GM12801 (cell line): Measurements from ENCODE around the gene ZNF821.

Source experiments
- TF ChIP-seq, protein P1 (sequence below): IDR thresholded peaks from one replicate; pipeline ENCODE4 v1.5.1; 2011; ENCODE audit warnings: control low read depth; ENCODE audit not compliant: insufficient read length; ENCODE audit errors: extremely low read depth

The ZNF821 gene

DNA sequence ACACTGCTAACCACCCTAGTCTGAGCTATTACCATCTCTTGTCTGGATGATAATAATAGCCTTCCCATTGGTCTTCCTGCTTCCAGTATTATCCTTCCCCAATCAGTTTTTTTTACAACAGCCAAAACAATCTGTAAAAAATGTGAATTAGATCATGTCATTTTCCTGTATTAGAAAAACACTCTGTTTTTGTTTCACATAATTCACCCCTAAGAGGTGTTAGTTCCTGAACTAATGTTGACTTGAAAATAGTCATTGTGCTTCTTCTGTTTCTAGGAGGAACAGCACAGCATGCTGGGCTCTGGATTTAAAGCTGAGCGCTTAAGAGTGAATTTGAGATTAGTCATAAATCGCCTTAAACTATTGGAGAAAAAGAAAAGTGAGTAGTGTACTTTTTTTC, 31.4 kb upstream of the ZNF821 start:
- TF ChIP-seq, protein P1, sequence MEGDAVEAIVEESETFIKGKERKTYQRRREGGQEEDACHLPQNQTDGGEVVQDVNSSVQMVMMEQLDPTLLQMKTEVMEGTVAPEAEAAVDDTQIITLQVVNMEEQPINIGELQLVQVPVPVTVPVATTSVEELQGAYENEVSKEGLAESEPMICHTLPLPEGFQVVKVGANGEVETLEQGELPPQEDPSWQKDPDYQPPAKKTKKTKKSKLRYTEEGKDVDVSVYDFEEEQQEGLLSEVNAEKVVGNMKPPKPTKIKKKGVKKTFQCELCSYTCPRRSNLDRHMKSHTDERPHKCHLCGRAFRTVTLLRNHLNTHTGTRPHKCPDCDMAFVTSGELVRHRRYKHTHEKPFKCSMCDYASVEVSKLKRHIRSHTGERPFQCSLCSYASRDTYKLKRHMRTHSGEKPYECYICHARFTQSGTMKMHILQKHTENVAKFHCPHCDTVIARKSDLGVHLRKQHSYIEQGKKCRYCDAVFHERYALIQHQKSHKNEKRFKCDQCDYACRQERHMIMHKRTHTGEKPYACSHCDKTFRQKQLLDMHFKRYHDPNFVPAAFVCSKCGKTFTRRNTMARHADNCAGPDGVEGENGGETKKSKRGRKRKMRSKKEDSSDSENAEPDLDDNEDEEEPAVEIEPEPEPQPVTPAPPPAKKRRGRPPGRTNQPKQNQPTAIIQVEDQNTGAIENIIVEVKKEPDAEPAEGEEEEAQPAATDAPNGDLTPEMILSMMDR: no peak

GRCh38 chr16:71914802-71915201, 30.8 kb upstream of the ZNF821 start:
- TF ChIP-seq, protein P1: no peak

- TF ChIP-seq, protein P1: no peak
These were observed 28.7 kb upstream of the ZNF821 start for GRCh38 chr16:71912534-71913275.

DNA sequence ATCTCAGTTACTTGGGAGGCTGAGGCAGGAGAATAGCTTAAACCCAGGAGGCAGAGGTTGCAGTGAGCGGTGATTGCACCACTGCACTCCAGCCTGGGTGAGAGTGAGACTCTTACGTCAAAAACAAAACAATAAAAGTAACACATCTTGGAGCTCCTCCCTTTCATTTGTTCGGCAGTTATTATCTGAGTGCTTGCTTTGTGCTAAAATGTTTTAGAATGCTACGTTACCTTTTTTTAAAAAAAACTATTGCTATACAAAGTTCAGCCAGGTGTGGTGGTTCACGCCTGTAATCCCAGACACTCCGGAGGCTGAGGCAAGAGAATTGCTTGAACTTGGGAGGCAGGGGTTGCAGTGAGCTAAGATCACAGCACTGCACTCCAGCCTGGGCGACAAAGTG, 27.1 kb upstream of the ZNF821 start:
- TF ChIP-seq, protein P1: no peak

GRCh38 chr16:71904239-71904638, 20.3 kb upstream of the ZNF821 start:
- TF ChIP-seq, protein P1: no peak

GRCh38 chr16:71903608-71904007, 19.6 kb upstream of the ZNF821 start:
- TF ChIP-seq, protein P1: no peak

DNA sequence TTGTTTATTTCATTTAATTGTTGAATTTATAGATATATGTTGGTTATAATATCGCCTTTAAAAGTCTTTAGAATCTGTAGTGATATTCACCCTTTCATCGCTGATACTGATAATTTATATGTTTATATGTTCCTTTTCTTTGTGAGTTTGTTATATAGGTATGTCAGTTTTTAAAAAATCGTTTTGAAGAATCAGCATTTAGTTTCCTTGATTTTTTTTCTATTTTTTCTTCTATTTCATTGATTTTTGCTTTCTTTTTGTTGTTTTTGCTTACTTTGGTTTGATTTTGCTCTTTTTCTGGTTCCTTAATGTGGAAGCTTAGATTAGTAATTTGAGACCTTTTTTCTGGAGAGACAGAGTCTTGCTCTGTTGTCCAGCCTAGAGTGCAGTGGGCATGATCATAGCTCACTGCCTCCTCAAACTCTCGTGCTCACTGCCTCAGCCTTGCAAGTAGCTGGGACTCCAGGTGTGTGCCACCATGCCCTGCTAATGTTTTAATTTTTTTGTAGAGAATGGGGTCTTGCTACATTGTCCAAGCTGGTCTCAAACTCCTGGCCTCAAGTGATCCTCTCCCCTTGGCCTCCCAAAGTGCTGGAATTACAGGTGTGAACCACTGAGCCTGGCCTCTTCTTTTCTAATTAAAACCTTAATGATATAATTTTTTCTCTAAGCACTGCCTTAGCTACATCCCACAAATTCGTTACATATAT, 18.8 kb upstream of the ZNF821 start:
- TF ChIP-seq, protein P1: no peak
